Hindlimb muscle (tissue), 1 donor: ENCODE measurements around the gene RAPSN. TPM values are rescaled to one million over a fixed set of nuclear protein-coding genes. Genes with fewer than 3 reads are reported as not detected.

Experiments
- DNase-seq: peaks from one replicate; pipeline ENCODE4 v3.0.0-alpha.2; 2013
- polyA plus RNA-seq: library from polyadenylated mRNA; unstranded; fragments of 120-200 nt; gene quantifications from one replicate; pipeline ENCODE4 v1.2.1, GENCODE V29; 2013; ENCODE audit not compliant: insufficient read length

Gene RAPSN
- polyA plus RNA-seq, 1 donor, result 126 TPM

DNA sequence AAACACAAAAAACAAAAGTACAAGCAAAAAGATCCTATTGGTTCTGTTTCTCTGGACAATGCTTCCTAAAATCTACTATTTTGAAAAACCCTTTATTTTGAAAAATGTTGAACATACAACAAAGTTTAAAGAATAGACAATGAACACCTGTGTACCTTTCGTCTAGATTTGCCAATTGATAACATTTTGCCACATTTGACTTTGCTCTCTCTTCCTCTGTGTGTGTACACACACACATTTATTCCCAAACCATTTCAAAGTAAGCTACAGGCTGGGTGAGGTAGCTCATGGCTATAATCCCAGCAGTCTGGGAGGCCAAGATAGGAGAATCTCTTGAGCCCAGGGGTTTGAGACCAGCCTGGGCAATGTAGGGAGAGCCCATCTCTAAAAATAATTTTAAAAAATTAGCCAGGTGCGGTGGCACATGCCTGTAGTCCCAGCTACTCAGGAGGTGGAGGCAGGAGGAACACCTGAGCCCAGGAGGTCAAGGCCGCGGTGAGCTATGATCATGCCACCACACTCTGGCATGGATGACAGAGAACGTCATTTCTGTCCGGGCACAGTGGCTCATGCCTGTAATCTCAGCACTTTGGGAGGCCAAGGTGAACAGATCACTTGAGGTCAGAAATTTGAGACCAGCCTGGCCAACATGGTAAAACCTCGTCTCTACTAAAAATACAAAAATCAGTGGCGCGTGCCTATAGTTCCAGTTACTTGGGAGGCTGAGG is 17.4 kb downstream of the RAPSN start:
- DNase-seq, result no peak

DNA sequence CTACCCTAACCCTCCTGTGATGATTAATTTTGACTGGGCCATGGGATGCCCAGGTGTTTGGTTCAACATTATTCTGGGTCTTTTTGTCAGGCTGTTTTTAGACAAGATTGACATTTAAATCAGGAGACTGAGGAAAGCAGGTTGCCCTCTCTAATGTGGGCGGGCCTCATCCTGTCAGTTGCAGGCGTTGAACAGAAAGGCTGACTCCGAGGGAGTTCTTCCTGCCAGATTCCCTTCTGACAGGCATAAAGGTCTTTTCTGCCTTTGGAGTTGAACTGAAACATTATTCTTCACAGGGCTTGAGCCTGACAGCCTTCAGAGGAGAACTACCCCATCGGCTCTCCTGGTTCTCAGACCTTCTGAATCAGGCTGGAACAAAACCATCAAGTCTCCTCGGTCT is 18.4 kb downstream of the RAPSN start:
- no peak for DNase-seq

DNA sequence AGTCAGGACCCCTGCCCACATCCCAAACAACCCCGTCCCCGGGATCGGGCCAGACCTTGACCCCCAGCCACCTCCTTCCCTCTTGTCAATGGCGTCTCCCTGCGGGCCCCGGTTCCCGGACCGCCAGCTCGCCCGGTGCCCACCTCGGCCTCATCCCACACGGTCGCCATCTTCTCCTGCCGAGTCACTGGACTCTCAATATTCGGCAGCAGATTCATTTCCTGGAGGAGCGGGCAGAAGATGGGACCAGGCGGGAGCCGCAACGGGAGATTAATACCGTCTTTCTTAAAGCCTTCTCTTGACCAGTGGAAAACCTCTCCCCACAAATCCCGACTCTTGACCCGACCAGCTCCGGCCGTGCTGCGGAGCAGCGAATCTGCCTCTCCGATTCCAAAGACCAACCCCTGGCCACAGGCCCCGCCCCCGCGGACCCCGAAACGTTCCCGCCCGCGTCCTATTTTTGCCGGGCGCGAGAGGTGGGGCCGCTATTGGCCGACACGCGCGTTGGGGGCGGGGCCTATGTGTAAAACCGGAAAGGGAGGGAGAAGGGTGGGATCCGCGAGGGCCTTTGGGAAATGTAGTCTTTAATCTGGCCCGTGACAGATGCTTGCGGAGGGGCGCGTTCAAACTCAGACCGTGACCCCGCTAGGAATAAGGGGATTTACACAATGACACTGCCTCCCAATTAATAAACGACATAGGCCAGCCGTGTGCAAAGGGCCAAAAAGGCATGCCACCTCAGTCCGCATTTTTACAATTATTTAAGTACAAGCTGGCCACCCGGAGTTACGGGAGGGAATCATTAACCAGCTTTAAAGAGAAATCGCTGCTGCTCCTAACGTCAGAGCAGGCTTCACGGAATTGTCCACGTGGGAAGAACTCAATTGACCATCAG is 22.6 kb downstream of the RAPSN start, which contains the start of gene PSMC3:
TSS of gene PSMC3 (minus strand) at position 378 of the 895 bp plus-strand sequence. CDS start at position 218, 160 bp downstream.
- DNase-seq, result peak; percentile 99

DNA sequence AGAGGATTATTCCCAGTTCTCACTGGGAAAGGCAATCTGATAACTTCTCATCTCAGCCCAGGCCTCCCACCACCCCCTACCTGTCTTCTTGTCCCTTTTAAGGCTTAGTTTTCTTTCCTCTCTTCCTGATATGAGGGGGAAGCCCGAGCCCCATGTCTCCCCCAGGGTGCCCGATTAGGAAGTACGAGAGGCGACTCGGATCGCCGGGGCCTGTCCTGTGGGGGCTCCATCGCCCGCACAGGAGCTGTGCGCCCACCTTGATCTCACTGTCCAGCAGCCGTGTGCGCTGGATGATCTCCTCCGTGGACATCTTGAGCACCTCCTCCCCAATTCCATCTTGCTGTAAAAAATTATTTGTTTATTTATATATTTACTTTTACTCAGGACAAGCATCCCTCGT is 23.3 kb downstream of the RAPSN start:
- no peak for DNase-seq

DNA sequence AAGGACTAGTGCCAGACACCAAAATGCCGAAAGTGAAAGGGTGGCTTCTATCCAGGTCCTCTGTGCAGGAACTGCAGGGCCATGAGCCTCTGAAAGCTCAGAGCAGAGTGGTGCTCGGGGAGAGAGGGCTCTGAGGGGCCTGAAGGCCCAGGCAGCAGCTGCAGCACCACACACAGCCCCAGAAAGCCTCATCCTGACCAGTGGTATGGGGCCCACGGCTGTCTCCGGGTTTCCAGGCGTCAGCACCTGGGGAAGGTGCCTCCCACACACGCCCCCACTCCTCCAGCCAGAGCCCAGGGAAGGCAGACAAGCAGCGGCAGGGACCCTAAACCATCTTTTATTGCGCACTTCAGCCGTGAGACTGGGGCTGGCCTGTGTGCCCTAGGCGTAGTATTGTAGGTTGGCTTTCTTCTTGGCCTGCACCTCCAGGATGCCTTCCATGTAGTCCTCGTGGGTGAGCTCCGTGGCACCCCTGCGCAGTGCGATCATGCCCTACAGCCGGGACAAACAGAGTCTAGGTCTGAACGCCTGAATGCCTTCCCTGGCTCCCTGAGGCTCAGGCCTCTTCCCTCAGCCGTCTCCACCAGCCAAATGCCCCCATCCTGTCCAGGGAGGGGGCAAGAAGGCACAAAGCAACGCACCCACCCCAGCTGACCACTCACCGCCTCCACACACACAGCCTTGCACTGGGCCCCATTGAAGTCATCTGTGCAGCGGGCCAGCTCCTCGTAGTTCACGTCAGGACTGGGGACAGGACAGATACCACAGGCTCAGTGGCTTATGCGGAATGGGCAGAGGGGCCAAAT is 30.3 kb downstream of the RAPSN start:
- DNase-seq, result no peak

DNA sequence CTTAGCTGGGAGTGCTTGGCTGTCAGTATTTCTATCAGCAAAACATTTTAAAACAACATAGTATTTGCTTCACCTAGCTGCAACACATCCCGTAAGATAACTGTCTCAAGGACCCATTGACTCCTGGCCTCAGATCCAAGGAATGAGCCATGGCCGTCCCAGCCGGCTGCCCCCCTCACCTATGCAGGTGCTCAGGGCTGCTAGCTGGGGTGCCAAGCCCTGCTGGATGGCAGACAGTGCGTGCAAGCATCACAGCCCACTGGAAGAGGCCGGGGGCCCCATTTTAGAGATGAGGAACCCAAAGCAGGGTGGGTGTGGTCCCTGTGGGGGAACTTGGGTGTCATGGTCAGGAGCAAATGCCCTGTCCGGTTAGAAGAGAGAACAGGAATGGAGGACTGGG is 31.2 kb downstream of the RAPSN start:
- no peak for DNase-seq

- peak; percentile 82 for DNase-seq
Observed at GRCh38 chr11:47415949-47416472, 32.9 kb downstream of the RAPSN start.

DNA sequence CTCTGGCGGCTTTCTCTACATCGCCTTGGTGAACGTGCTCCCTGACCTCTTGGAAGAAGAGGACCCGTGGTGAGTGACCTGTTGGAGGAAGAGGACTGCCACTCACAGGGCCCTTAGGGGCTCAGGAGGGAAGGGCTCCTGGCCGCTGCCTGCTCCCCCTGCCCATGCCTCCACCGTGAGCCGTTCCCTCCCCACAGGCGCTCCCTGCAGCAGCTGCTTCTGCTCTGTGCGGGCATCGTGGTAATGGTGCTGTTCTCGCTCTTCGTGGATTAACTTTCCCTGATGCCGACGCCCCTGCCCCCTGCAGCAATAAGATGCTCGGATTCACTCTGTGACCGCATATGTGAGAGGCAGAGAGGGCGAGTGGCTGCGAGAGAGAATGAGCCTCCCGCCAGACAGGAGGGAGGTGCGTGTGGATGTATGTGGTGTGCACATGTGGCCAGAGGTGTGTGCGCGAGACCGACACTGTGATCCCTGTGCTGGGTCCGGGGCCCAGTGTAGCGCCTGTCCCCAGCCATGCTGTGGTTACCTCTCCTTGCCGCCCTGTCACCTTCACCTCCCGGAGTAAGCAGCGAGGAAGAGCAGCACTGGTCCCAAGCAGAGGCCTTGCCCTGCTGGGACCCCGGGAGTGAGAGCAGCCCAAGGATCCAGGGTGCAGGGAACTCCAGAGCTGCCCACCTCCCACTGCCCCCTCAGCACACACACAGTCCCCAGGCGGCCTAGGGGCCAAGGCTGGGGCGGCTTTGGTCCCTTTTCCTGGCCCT is 33.7 kb downstream of the RAPSN start:
- no peak for DNase-seq

DNA sequence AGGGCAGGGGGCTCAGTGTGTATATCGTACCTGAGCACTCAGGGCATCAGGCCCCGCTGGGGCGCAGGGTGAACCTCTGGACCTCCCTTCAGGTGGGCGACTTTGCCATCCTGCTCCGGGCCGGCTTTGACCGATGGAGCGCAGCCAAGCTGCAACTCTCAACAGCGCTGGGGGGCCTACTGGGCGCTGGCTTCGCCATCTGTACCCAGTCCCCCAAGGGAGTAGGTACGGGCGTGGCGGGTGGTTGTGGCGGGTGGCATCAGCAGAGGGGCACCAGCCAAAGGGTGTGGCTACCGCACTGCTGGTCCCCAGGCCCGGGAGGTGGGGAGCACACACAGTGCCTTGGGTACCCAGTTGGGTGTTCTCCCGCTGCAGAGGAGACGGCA is 34.3 kb downstream of the RAPSN start:
- no peak for DNase-seq

DNA sequence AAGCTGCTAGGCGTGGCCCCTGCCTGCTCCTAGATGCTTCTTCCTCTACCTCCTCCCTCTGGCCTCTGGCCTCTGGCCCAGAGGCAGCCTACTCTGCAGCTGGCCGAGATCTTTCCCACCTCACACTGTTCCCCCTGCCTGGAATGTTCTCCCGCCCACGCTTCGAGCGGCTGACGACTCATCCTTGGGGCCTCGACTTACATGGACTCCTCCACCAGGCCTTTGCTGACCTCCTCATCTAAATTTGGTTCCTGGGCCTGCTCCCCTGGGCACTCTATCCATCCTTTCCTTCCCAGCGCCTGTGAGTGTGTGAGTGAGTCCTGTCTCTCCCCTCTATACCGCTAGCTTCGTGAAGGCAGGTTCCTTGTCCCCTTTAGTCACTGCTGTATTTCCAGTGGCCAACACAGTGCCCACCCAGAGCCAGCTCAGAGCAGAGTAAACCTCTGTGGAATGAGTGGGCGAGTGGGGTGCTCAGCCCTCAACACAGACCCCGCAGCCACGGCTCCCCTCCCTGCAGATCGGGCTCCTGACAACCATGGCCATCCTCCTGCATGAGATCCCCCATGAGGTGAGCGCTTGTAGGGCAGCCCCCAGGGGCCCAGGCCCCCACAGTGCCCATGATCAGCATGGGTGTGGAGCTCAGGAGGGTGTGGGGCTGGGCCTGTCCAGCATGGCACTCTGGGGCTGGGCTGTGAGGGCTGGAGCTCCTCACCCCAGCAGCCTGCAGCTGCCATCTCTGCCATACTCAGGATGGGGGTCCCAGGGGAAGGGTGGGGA is 34.8 kb downstream of the RAPSN start:
- no peak for DNase-seq

DNA sequence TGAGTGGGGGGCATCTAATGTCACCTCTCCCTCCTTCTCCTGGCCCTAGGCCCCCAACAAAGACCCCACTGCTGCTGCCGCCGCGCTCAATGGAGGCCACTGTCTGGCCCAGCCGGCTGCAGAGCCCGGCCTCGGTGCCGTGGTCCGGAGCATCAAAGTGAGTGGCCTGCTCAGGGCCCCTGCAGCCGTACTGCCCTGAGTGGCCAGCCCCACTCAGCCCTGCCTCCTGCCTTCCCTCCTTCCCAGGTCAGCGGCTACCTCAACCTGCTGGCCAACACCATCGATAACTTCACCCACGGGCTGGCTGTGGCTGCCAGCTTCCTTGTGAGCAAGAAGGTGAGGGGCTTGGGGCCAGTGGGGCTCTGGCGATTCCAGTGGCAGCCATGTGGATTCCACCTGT is 35.6 kb downstream of the RAPSN start:
- DNase-seq, result no peak

GRCh38 chr11:47411884-47412746 is 36.8 kb downstream of the RAPSN start:
- DNase-seq, result no peak

DNA sequence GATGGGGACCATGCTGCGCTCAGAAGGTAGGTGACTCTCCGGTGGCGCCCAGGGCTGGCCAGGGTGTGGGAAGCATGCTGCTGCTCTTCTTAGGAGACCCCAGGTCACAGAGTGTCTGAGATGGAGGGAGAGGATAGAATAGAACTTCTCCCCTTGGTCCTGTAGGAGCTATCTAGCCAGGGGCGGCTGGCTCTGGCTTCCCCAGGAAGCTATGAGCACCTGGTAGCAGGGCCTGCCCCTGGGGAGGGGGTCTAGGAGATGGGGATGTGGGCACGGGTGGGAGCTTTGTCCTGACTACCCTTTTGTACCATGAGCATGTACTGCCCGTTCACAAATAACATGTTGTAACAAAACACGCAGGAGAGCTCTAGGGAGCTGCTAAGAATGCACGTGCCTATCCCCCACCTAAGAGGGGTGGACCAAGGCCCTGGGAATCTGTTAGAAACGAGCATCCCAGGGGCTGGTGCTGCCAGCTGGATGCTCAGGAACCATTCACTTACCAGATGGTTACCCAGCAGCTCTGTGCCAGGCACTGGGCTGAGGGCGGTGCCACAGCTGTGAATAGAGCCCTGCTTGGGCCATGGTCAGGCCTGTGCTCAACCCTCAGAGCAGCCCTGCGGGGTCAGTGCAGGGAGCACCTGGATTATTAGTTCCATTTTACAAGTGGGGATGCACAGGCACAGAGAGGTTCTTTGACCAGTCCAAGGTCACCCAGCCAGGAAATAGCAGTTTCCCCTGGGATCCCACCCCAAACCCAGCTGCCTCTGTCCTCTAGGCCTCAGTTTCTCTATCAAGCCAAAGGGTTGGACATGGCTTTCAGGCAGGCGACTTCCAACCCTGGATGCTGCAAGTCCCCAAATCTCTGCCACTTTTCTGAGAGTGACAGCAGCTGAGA is 38.3 kb downstream of the RAPSN start:
- DNase-seq, result no peak

DNA sequence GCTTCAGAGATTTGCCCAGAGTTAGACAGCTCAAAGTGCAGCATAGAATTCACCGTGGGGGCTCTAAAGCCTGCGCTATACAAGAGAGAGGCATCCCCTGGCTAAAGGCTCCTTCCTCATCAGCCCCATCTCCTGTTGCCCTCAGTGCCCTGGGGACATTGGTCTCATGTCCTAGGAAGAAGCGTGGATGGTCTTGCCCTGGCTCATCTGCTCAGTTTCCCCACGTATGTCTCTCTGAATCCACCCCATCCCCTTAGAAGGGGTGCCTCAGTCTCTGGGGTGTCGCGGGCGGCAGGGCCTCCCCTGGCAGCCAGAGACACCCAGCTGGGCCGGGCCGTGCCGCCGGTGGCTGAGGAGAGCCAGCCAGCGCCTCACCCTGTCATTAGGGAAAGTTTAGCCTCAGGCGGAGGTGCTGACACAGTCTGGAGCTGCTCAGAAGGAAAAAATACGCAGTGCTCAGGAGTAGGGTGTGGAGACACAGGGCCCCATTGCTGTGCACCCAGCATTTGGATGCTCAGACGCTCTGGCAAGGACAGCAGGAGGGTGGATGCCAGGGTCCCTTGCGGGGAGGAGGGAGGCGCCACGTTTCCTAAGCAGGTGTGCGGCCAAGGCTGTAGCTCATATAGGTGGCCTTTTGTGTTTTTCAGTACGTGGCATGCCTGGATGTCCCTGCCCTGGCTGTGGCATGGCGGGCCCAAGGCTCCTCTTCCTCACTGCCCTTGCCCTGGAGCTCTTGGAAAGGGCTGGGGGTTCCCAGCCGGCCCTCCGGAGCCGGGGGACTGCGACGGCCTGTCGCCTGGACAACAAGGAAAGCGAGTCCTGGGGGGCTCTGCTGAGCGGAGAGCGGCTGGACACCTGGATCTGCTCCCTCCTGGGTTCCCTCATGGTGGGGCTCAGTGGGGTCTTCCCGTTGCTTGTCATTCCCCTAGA is 39.2 kb downstream of the RAPSN start:
- DNase-seq, result no peak

DNA sequence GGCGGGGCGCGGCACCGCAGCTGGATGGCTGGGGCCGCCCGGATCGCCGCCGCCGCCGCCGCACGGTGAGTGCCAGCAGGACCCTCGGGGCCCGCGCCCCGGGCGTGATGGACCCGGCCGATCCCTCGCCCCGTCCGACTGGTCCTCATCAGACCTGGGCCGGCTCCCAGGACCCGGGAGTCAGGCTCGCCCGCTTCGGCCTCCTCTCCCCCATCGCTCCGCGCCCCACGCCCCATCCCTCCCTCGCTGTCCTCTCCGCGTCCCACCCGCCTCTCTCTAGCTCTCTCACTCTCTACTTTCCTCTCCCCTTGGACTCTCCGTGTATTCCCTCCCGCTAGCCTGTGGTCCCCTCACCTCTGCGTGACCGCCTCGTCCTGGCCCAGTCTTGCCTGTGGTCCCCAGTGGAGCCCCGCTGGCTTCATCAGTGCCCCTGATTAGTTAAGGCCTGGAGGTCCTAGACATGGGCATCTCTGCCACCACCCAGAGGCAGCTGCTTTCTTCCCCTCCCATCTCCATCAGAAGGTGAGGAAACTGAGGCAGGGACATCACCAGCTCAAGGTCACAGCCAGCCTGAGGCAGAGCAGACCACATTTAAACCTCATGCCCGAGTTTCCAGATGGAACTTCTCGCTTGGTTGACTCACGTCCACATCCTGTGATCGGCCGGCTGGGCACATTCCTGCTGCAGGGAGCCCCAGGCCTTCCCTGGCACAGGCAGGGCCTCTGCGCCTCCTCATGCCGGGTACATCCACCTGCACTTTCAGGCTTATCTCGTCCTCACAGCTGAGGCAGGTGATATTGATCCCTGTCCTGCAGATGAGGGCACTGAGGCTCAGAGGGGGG is 40.1 kb downstream of the RAPSN start:
- no peak for DNase-seq

GRCh38 chr11:47407746-47408590 is 41.0 kb downstream of the RAPSN start, which contains the start of gene SLC39A13:
TSS of gene SLC39A13 (plus strand) at chr11:47408590. CDS start at chr11:47410095, 1,505 bp downstream.
- DNase-seq, result peak; percentile 96
